ENCODE data around the gene CDC14C. TPM values are rescaled to one million over a fixed set of nuclear protein-coding genes. Genes with fewer than 3 reads are reported as not detected.

CDC14C gene
- total RNA-seq, 2 donors from 2014 or later, result not detected

- Mint-ChIP-seq H3K9me3 (peaks cover 9 to 10% of the 10 kb centered on the region in 2 donors), H3K36me3 (no peaks in the 10 kb centered on the region), H3K27ac (no peak overlapping the region)
- DNase-seq (ENCODE audit: low spot score in 2 of 2) (no peak), ATAC-seq (no peak)
Measured at GRCh38 chr7:48955916-48956315, 31.6 kb downstream of the CDC14C start.

GRCh38 chr7:48959676-48960075, 35.3 kb downstream of the CDC14C start:
- H3K36me3 Mint-ChIP-seq, result no peaks in the 10 kb centered on the region
- ATAC-seq, result no peak
- H3K9me3 Mint-ChIP-seq, result peaks cover 5 to 6% of the 10 kb centered on the region in 2 donors
- DNase-seq (ENCODE audit: low spot score in 2 of 2), result no peak
- H3K27ac Mint-ChIP-seq, result no peak overlapping the region

GRCh38 chr7:48962821-48963505, 38.6 kb downstream of the CDC14C start:
- DNase-seq (ENCODE audit: low spot score in 2 of 2) (no peak), ATAC-seq (no peak)
- H3K27ac Mint-ChIP-seq, result peak overlapping the region in 1 of 2 donors; percentile 62
- no peaks in the 10 kb centered on the region for H3K36me3 Mint-ChIP-seq
- no peaks in the 10 kb centered on the region for H3K9me3 Mint-ChIP-seq

GRCh38 chr7:48964074-48964473, 39.7 kb downstream of the CDC14C start:
- peaks cover 0 to 2% of the 10 kb centered on the region in 2 donors for H3K9me3 Mint-ChIP-seq
- H3K27ac Mint-ChIP-seq, result no peak overlapping the region
- no peak for ATAC-seq
- H3K36me3 Mint-ChIP-seq, result no peaks in the 10 kb centered on the region
- DNase-seq (ENCODE audit: low spot score in 2 of 2), result no peak

GRCh38 chr7:48971173-48971572, 46.8 kb downstream of the CDC14C start:
- H3K36me3 Mint-ChIP-seq, result peaks cover 0 to 7% of the 10 kb centered on the region in 2 donors
- peaks cover 7 to 21% of the 10 kb centered on the region in 2 donors for H3K9me3 Mint-ChIP-seq
- DNase-seq (ENCODE audit: low spot score in 2 of 2) (no peak), ATAC-seq (no peak)
- H3K27ac Mint-ChIP-seq, result no peak overlapping the region

- no peak overlapping the region for H3K27ac Mint-ChIP-seq
- no peak for ATAC-seq
Measured at GRCh38 chr7:48976253-48976652, 51.9 kb downstream of the CDC14C start.

GRCh38 chr7:48976850-48977249, 52.5 kb downstream of the CDC14C start:
- DNase-seq (ENCODE audit: low spot score in 2 of 2) (no peak), ATAC-seq (no peak)
- Mint-ChIP-seq H3K9me3 (peaks cover 8 to 30% of the 10 kb centered on the region in 2 donors), H3K36me3 (no peaks in the 10 kb centered on the region), H3K27ac (no peak overlapping the region)

More at GRCh38 chr7:48976253-48976652, 51.9 kb downstream of the CDC14C start:
- Mint-ChIP-seq H3K9me3 (peaks cover 8 to 31% of the 10 kb centered on the region in 2 donors), H3K36me3 (no peaks in the 10 kb centered on the region)
- no peak for DNase-seq (ENCODE audit: low spot score in 2 of 2)

Measured in activated naive CD4-positive, alpha-beta T cell treated with anti-CD3 and anti-CD28 coated beads, Interleukin-2, amount 50 U/mL, for 72 hours (primary cell).